ENCODE data around the gene TMEM35B.

The TMEM35B gene

GRCh38 chr1:35016406-35016805 lies 31.3 kb upstream of the TMEM35B start:
- H3K4me1 ChIP-seq: no peaks in the 10 kb centered on the region
- no peak for DNase-seq
- H3K9me3 ChIP-seq: no peaks in the 10 kb centered on the region
- H3K36me3 ChIP-seq: no peaks in the 10 kb centered on the region
- no peak overlapping the region for H3K4me3 ChIP-seq (ENCODE audit: low read depth, low read length)
- no peak for TF ChIP-seq CTCF (IDR thresholded peaks at IDR 0.05; ENCODE audit: low read depth, low read length)
- no peaks in the 10 kb centered on the region for H3K27me3 ChIP-seq

- no peak for TF ChIP-seq CTCF (IDR thresholded peaks at IDR 0.05; ENCODE audit: low read depth, low read length)
- no peaks in the 10 kb centered on the region for H3K9me3 ChIP-seq
- no peak overlapping the region for H3K4me3 ChIP-seq (ENCODE audit: low read depth, low read length)
- DNase-seq: no peak
- no peaks in the 10 kb centered on the region for H3K27me3 ChIP-seq
- no peaks in the 10 kb centered on the region for H3K4me1 ChIP-seq
- no peaks in the 10 kb centered on the region for H3K36me3 ChIP-seq
Observed at GRCh38 chr1:35014486-35014885, 29.3 kb upstream of the TMEM35B start.

- no peaks in the 10 kb centered on the region for H3K4me1 ChIP-seq
- no peaks in the 10 kb centered on the region for H3K36me3 ChIP-seq
- TF ChIP-seq CTCF (IDR thresholded peaks at IDR 0.05; ENCODE audit: low read depth, low read length): no peak
- no peaks in the 10 kb centered on the region for H3K27me3 ChIP-seq
- H3K4me3 ChIP-seq (ENCODE audit: low read depth, low read length): no peak overlapping the region
- DNase-seq: no peak
- no peaks in the 10 kb centered on the region for H3K9me3 ChIP-seq
Observed at GRCh38 chr1:35005711-35006110, 20.6 kb upstream of the TMEM35B start.

- no peaks in the 10 kb centered on the region for H3K4me1 ChIP-seq
- no peaks in the 10 kb centered on the region for H3K9me3 ChIP-seq
- no peak overlapping the region for H3K4me3 ChIP-seq (ENCODE audit: low read depth, low read length)
- H3K27me3 ChIP-seq: no peaks in the 10 kb centered on the region
- DNase-seq: no peak
- no peaks in the 10 kb centered on the region for H3K36me3 ChIP-seq
- no peak for TF ChIP-seq CTCF (IDR thresholded peaks at IDR 0.05; ENCODE audit: low read depth, low read length)
Observed at GRCh38 chr1:35001743-35002142, 16.6 kb upstream of the TMEM35B start.

GRCh38 chr1:34994878-34995277 lies 9.7 kb upstream of the TMEM35B start:
- Histone ChIP-seq H3K9me3 (no peaks in the 10 kb centered on the region), H3K36me3 (no peaks in the 10 kb centered on the region), H3K4me3 (ENCODE audit: low read depth, low read length) (no peak overlapping the region), H3K4me1 (no peaks in the 10 kb centered on the region), H3K27me3 (no peaks in the 10 kb centered on the region)
- DNase-seq: no peak
- TF ChIP-seq CTCF (IDR thresholded peaks at IDR 0.05; ENCODE audit: low read depth, low read length): no peak

- Histone ChIP-seq H3K36me3 (no peaks in the 10 kb centered on the region), H3K9me3 (no peaks in the 10 kb centered on the region), H3K27me3 (no peaks in the 10 kb centered on the region), H3K4me3 (ENCODE audit: low read depth, low read length) (no peak overlapping the region), H3K4me1 (no peaks in the 10 kb centered on the region)
- no peak for TF ChIP-seq CTCF (IDR thresholded peaks at IDR 0.05; ENCODE audit: low read depth, low read length)
- DNase-seq: no peak
Observed at GRCh38 chr1:34988581-34988980, 3.4 kb upstream of the TMEM35B start.

Data from BE2C (cell line).